Mesothelial cell of epicardium (in vitro differentiated cells): ENCODE data around the gene TSPEAR. TPM values are rescaled to one million over a fixed set of nuclear protein-coding genes. Genes with fewer than 3 reads are reported as not detected.

Source experiments
- DNase-seq, 2 experiments: peaks; one replicate each; pipeline ENCODE4 v3.0.0; 2021; ENCODE audit warnings: low spot score in 2 of 2; ENCODE audit not compliant: unreplicated experiment in 2 of 2
- H3K27ac Mint-ChIP-seq: 2 replicates; pipeline ENCODE4 v1.8.0; 2021; ENCODE audit warnings: mixed read lengths
- H3K27me3 Mint-ChIP-seq: 2 replicates; pipeline ENCODE4 v1.8.0; 2021; ENCODE audit warnings: low read depth, mixed read lengths
- H3K36me3 Mint-ChIP-seq: 2 replicates; pipeline ENCODE4 v1.8.0; 2021; ENCODE audit warnings: mixed read lengths
- H3K4me1 Mint-ChIP-seq: 2 replicates; pipeline ENCODE4 v1.8.0; 2021; ENCODE audit warnings: mixed read lengths
- H3K4me3 Mint-ChIP-seq: 2 replicates; pipeline ENCODE4 v1.8.0; 2021; ENCODE audit warnings: mild to moderate bottlenecking, moderate library complexity, mixed read lengths
- H3K9me3 Mint-ChIP-seq: 2 replicates; pipeline ENCODE4 v1.8.0; 2021; ENCODE audit warnings: mixed read lengths
- total RNA-seq: library from RNA; stranded (reverse); gene quantifications from 3 replicates; pipeline ENCODE4 v1.2.1, GENCODE V29; 2021
- TF ChIP-seq, protein P1 (sequence below): fragments of 200-600 bp; sonication (generic); IDR thresholded peaks from one replicate; pipeline ENCODE4 v1.5.0; 2021; ENCODE audit warnings: antibody characterized with exemption; ENCODE audit not compliant: unreplicated experiment

The TSPEAR gene
- total RNA-seq, 1 donor from 2014 or later, result 0.11 TPM

- Mint-ChIP-seq H3K4me3 (no peak overlapping the region), H3K9me3 (no peaks in the 10 kb centered on the region), H3K27me3 (peaks cover 45% of the 10 kb centered on the region), H3K4me1 (peaks cover 10% of the 10 kb centered on the region), H3K27ac (no peak overlapping the region), H3K36me3 (no peaks in the 10 kb centered on the region)
- no peak for DNase-seq
- TF ChIP-seq, protein P1, sequence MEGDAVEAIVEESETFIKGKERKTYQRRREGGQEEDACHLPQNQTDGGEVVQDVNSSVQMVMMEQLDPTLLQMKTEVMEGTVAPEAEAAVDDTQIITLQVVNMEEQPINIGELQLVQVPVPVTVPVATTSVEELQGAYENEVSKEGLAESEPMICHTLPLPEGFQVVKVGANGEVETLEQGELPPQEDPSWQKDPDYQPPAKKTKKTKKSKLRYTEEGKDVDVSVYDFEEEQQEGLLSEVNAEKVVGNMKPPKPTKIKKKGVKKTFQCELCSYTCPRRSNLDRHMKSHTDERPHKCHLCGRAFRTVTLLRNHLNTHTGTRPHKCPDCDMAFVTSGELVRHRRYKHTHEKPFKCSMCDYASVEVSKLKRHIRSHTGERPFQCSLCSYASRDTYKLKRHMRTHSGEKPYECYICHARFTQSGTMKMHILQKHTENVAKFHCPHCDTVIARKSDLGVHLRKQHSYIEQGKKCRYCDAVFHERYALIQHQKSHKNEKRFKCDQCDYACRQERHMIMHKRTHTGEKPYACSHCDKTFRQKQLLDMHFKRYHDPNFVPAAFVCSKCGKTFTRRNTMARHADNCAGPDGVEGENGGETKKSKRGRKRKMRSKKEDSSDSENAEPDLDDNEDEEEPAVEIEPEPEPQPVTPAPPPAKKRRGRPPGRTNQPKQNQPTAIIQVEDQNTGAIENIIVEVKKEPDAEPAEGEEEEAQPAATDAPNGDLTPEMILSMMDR, result no peak
Measured at GRCh38 chr21:44724926-44725325, 13.6 kb upstream of the TSPEAR start.

DNA sequence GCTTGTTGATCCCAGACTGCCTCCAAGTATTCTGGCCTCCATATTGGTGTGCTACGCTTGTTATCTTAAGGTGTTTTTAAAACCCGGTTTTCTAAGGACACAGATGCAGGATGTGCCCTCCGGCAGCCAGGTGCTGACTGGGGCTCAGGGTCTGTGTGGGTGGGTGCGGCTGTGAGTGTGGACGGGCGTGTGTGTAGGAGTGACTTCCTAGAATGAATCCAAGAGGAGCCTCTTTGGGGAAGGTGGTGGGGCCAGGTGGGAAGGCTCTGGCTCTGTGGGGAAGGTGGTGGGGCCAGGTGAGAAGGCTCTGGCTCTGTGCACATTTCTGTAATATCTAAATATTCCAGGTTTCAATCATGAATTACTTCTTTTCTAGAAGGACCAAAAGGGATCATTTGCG lies 12.8 kb upstream of the TSPEAR start:
- Mint-ChIP-seq H3K9me3 (no peaks in the 10 kb centered on the region), H3K4me1 (peaks cover 10% of the 10 kb centered on the region), H3K27ac (no peak overlapping the region), H3K27me3 (peaks cover 51% of the 10 kb centered on the region), H3K36me3 (no peaks in the 10 kb centered on the region), H3K4me3 (no peak overlapping the region)
- TF ChIP-seq, protein P1, result no peak
- DNase-seq, result no peak

DNA sequence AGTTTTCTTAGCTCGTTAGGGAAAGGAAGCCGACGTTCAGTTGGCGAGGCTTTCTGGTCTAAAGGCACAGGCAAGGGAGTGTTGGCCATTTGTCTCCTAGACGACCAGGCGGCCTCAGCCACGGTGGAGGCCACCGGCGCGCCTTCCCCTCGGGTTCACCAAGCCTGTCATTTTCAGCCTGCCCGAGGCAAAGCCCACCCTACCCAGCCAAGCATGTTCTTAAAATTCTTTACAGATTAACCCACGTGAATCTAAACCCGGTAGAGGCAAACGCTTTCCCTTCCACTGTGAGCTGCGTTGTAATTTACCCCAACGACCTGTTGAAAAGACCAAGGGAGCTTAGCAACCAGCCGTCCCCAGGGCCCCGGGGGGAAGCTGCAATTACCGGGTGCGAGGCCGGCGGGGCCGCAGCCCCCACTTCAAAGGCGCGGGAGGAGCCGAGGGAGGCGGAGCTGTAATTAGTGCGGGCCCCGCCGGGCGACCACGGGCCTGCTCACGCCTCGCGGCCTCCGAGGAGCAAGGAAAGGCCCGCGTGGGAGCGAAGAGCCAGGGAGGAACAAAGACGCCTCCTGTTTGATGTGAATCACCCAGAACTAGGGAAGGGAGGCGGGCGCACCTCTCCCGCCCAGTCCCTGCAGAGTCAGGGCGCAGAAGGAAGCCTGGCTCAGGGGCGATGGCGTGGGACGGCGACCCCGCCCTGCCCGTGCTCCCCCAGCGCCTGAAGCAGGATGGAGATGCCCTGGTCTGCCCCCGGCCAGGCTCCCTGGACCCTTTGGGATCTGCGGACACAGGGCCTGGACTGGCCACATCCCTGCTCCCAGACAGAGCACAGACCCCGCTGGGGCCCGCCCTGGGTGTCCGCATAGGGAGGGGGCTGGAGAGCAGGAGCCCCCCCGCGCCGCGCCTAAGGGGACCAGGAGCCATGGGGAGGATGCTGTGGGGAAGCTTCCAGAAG lies 12.1 kb upstream of the TSPEAR start:
- peaks cover 14% of the 10 kb centered on the region for H3K4me1 Mint-ChIP-seq
- peak overlapping the region; percentile 51 for H3K4me3 Mint-ChIP-seq
- TF ChIP-seq, protein P1, result no peak

GRCh38 chr21:44722731-44723130 lies 11.4 kb upstream of the TSPEAR start:
- H3K9me3 Mint-ChIP-seq, result no peaks in the 10 kb centered on the region
- H3K27ac Mint-ChIP-seq, result peak overlapping the region; percentile 78
- no peaks in the 10 kb centered on the region for H3K36me3 Mint-ChIP-seq
- DNase-seq, result no peak
- peak overlapping the region; percentile 51 for H3K4me3 Mint-ChIP-seq
- TF ChIP-seq, protein P1, result no peak
- H3K4me1 Mint-ChIP-seq, result peaks cover 21% of the 10 kb centered on the region
- peaks cover 54% of the 10 kb centered on the region for H3K27me3 Mint-ChIP-seq

More for the DNA sequence above, 12.1 kb upstream of the TSPEAR start:
- H3K9me3 Mint-ChIP-seq, result no peaks in the 10 kb centered on the region
- H3K27ac Mint-ChIP-seq, result peak overlapping the region; percentile 78
- no peaks in the 10 kb centered on the region for H3K36me3 Mint-ChIP-seq
- H3K27me3 Mint-ChIP-seq, result peaks cover 55% of the 10 kb centered on the region
- no peak for DNase-seq

GRCh38 chr21:44720170-44720569 lies 8.8 kb upstream of the TSPEAR start:
- no peak overlapping the region for H3K27ac Mint-ChIP-seq
- H3K4me3 Mint-ChIP-seq, result no peak overlapping the region
- peaks cover 21% of the 10 kb centered on the region for H3K4me1 Mint-ChIP-seq
- H3K9me3 Mint-ChIP-seq, result no peaks in the 10 kb centered on the region
- DNase-seq, result no peak
- TF ChIP-seq, protein P1, result no peak
- peaks cover 45% of the 10 kb centered on the region for H3K27me3 Mint-ChIP-seq
- no peaks in the 10 kb centered on the region for H3K36me3 Mint-ChIP-seq
